GM12865 (cell line): ENCODE results near the gene EPO.
"Not testable (repeated sequence)": the region's sequence is repeated elsewhere in the genome, so short reads cannot be mapped to it uniquely, and the experiment has no call there.

ENCODE experiments used
- DNase-seq: peaks from one replicate; pipeline ENCODE4 v3.0.0; 2010; ENCODE audit warnings: low read depth
- H3K4me3 ChIP-seq: 2 replicates; pipeline ENCODE4 v1.5.1; 2011; ENCODE audit warnings: mild to moderate bottlenecking, low read depth, low read length, control low read depth
- CTCF ChIP-seq: IDR thresholded peaks from 2 replicates; pipeline ENCODE4 v1.5.1; 2011; ENCODE audit warnings: low read length, control low read depth, low read depth, inconsistent platforms; ENCODE audit not compliant: insufficient read depth; ENCODE audit errors: missing control alignments

EPO gene

GRCh38 chr7:100720671-100721504, 620 bp downstream of the EPO start:
- TF ChIP-seq CTCF = no peak
- no peak overlapping the region for H3K4me3 ChIP-seq
- DNase-seq = no peak

GRCh38 chr7:100721505-100721812, 1.2 kb downstream of the EPO start:
- DNase-seq = no peak
- no peak overlapping the region for H3K4me3 ChIP-seq
- no peak for TF ChIP-seq CTCF

DNA sequence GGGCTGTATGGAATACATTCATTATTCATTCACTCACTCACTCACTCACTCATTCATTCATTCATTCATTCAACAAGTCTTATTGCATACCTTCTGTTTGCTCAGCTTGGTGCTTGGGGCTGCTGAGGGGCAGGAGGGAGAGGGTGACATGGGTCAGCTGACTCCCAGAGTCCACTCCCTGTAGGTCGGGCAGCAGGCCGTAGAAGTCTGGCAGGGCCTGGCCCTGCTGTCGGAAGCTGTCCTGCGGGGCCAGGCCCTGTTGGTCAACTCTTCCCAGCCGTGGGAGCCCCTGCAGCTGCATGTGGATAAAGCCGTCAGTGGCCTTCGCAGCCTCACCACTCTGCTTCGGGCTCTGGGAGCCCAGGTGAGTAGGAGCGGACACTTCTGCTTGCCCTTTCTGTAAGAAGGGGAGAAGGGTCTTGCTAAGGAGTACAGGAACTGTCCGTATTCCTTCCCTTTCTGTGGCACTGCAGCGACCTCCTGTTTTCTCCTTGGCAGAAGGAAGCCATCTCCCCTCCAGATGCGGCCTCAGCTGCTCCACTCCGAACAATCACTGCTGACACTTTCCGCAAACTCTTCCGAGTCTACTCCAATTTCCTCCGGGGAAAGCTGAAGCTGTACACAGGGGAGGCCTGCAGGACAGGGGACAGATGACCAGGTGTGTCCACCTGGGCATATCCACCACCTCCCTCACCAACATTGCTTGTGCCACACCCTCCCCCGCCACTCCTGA, 2.4 kb downstream of the EPO start:
- no peak for DNase-seq
- TF ChIP-seq CTCF = no peak
- no peak overlapping the region for H3K4me3 ChIP-seq

DNA sequence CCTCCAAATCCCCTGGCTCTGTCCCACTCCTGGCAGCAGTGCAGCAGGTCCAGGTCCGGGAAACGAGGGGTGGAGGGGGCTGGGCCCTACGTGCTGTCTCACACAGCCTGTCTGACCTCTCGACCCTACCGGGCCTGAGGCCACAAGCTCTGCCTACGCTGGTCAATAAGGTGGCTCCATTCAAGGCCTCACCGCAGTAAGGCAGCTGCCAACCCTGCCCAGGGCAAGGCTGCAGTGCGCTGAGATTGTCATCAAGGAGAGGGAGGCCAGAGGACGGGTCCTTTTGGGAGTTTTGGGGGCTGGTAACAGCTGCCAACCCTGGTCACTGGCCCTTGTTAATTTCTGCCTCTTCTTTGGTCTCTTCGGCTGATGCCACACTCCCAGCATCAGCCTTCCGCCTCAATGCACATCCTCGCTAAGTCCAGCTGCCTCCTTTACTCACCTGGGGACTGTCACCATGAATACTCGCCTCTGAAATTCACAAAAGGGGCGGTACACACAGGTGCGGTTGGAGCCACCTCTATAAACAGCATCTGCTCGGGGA, 3.5 kb downstream of the EPO start:
- no peak overlapping the region for H3K4me3 ChIP-seq
- DNase-seq = peak; percentile 0
- no peak for TF ChIP-seq CTCF

DNA sequence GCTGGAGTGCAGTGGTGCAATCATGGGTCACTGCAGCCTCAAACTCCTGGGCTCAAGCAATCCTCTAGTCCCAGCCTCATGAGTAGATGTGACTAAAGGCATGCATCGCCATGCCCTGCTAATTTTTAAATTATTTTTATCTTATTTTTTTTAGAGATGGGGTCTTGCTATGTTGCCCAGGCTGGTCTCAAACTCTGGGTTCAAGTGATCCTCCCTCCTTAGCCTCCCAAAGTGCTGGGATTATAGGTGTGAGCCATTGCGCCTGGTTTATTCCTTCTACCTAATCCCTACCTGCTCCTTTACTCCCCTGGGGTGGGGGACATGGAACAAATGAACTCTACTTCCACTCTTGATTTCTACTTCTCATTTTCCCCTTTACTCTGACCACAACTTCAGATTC, 4.1 kb downstream of the EPO start:
- H3K4me3 ChIP-seq, DNase-seq: not testable (repeated sequence)

GRCh38 chr7:100726996-100727761, 6.9 kb downstream of the EPO start:
- TF ChIP-seq CTCF = no peak
- no peak for DNase-seq
- no peak overlapping the region for H3K4me3 ChIP-seq

DNA sequence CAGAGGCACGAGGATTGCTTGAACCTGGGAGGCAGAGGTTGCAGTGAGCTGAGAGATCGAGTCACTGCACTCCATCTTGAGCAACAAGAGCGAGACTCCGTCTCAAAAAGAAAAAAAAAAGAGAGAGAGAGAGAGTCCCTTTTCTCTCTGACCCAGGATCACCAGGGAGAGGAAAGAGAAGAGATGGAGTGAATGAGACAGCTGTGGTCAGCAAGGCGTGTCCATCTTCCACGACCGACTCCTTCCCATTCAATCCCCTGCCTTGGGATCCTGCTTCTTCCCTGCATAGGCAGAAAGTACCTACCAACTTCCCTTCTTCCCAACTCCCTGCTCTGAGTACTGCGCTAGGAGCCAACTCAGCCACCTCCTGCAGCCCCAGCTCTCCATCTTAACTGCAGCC, 7.9 kb downstream of the EPO start:
- DNase-seq = peak; percentile 0
- no peak overlapping the region for H3K4me3 ChIP-seq
- no peak for TF ChIP-seq CTCF
